B cell (primary cell): ENCODE results near the gene CPOX. TPM values are rescaled to one million over a fixed set of nuclear protein-coding genes. Genes with fewer than 3 reads are reported as not detected.
A peak's percentile ranks its signal among the peaks of the same experiment; 100 is the strongest.

ENCODE experiments used
- ATAC-seq: fragments of 200-7000 bp; cut with Tn5 transposase; one replicate; pipeline ENCODE4 v1.10.0; 2021; ENCODE audit warnings: low read depth, mild to moderate bottlenecking, moderate number of reproducible peaks, moderate library complexity
- CTCF ChIA-PET: fragments of 350-600 bp; sonication (Branson Sonifier 250); formaldehyde crosslinking; loops from one replicate; lab custom pipeline; 2021; ENCODE audit warnings: antibody characterized with exemption, inconsistent platforms; lab: Charles Lee
- POLR2A ChIA-PET: fragments of 350-600 bp; sonication (Branson Sonifier 250); formaldehyde crosslinking; loops from one replicate; lab custom pipeline; 2021; ENCODE audit warnings: antibody characterized with exemption; lab: Charles Lee
- DNase-seq: peaks from one replicate; pipeline ENCODE4 v3.0.0; 2013
- H2AFZ ChIP-seq: 2 replicates; pipeline ENCODE4 v1.6.1; 2012; ENCODE audit warnings: mild to moderate bottlenecking, low read depth, low read length; ENCODE audit not compliant: insufficient read depth, poor library complexity, severe bottlenecking
- H3K27ac ChIP-seq, 2 donors: 1 replicate in 1 of 2; 2 replicates in 1 of 2; pipeline ENCODE4 v1.5.1; 2012 to 2013; ENCODE audit warnings: low read length in 2 of 2, mild to moderate bottlenecking in 2 of 2, moderate library complexity in 1 of 2
- H3K27me3 ChIP-seq, 4 experiments: fragments of 200-600 bp in 1 of 4; sonication (generic) in 1 of 4; replicated peaks in 1 of 4; 1 replicate in 2 of 4; 2 replicates in 2 of 4; pipeline versions ENCODE4 v1.6.1 to v1.7.0; 2013 to 2016; ENCODE audit warnings: low read length in 3 of 4, mild to moderate bottlenecking in 2 of 4, mixed read lengths in 1 of 4, moderate library complexity in 1 of 4; ENCODE audit not compliant: insufficient read depth in 4 of 4, control insufficient read depth in 3 of 4; ENCODE audit errors: control extremely low read depth in 1 of 4
- H3K36me3 ChIP-seq, 2 experiments: replicated peaks in 1 of 2; 1 replicate in 1 of 2; 2 replicates in 1 of 2; pipeline versions ENCODE4 v1.6.1 to v1.7.1; 2013; ENCODE audit warnings: low read length in 1 of 2; ENCODE audit not compliant: insufficient read depth in 2 of 2, control insufficient read depth in 1 of 2; ENCODE audit errors: control extremely low read depth in 1 of 2, extremely low read depth in 1 of 2
- H3K4me1 ChIP-seq, 2 donors: fragments of 200-600 bp in 1 of 2; sonication (generic) in 1 of 2; 1 replicate in 1 of 2; 2 replicates in 1 of 2; pipeline versions ENCODE4 v1.5.1 to v1.6.1; 2013 to 2017; ENCODE audit warnings: low read length in 2 of 2; ENCODE audit not compliant: control insufficient read depth in 2 of 2, insufficient read depth in 2 of 2
- H3K4me2 ChIP-seq: replicated peaks from 2 replicates; pipeline ENCODE3; 2012; ENCODE audit warnings: mild to moderate bottlenecking, low read depth, low read length; ENCODE audit not compliant: poor library complexity, severe bottlenecking
- H3K4me3 ChIP-seq, 5 experiments: fragments of 200-600 bp in 1 of 5; sonication (generic) in 1 of 5; 1 replicate in 3 of 5; 2 replicates in 2 of 5; pipeline versions ENCODE4 v1.5.1 to v1.7.0; 2011 to 2016; ENCODE audit warnings: low read length in 4 of 5, mild to moderate bottlenecking in 4 of 5, low read depth in 2 of 5, control low read depth in 1 of 5, moderate library complexity in 1 of 5; ENCODE audit not compliant: insufficient read depth in 1 of 5; ENCODE audit errors: control extremely low read depth in 1 of 5, extremely low read depth in 1 of 5
- H3K79me2 ChIP-seq: fragments of 200-600 bp; sonication (generic); one replicate; pipeline ENCODE4 v1.6.0; 2016; ENCODE audit warnings: low read length; ENCODE audit not compliant: control insufficient read depth, insufficient read depth
- H3K9ac ChIP-seq: fragments of 200-600 bp; sonication (generic); 2 replicates; pipeline ENCODE4 v1.6.1; 2017; ENCODE audit warnings: mild to moderate bottlenecking, low read length, moderate library complexity
- H3K9me3 ChIP-seq, 3 donors: one replicate each; pipeline versions ENCODE4 v1.6.1 to v1.7.1; 2013; ENCODE audit warnings: low read length in 2 of 3; ENCODE audit not compliant: control insufficient read depth in 2 of 3, insufficient read depth in 1 of 3; ENCODE audit errors: control extremely low read depth in 1 of 3
- H4K20me1 ChIP-seq: 2 replicates; pipeline ENCODE4 v1.6.0; 2012; ENCODE audit warnings: mild to moderate bottlenecking, low read length; ENCODE audit not compliant: insufficient read depth, control insufficient read depth, poor library complexity, severe bottlenecking
- H3K27ac Mint-ChIP-seq: one replicate; pipeline ENCODE4 v1.8.0; 2021; ENCODE audit warnings: mixed read lengths
- H3K27me3 Mint-ChIP-seq: one replicate; pipeline ENCODE4 v1.8.0; 2021; ENCODE audit warnings: mixed read lengths
- H3K4me1 Mint-ChIP-seq: one replicate; pipeline ENCODE4 v1.8.0; 2021; ENCODE audit warnings: mixed read lengths
- H3K4me3 Mint-ChIP-seq: one replicate; pipeline ENCODE4 v1.8.0; 2021; ENCODE audit warnings: mixed read lengths
- H3K9me3 Mint-ChIP-seq: one replicate; pipeline ENCODE4 v1.8.0; 2022; ENCODE audit warnings: mixed read lengths; ENCODE audit not compliant: insufficient read depth
- EZH2 ChIP-seq: IDR thresholded peaks from 2 replicates; pipeline ENCODE4 v1.6.1; 2012; ENCODE audit warnings: borderline replicate concordance, low read depth, mild to moderate bottlenecking, moderate library complexity, low read length; ENCODE audit not compliant: insufficient read depth, poor library complexity, severe bottlenecking
- WGBS: methylation state at CpG from one replicate; pipeline ENCODE4 v1.1.5; 2013; ENCODE audit warnings: missing lambda C conversion rate; ENCODE audit not compliant: insufficient coverage; 5-methylcytosine and 5-hydroxymethylcytosine counted together
- intact Hi-C: fragments of 100-400 bp; cut with micrococcal nuclease; formaldehyde crosslinking; loops from one replicate; pipeline ENCODE4 v1.10.0; 2022
- polyA plus RNA-seq: library from polyadenylated mRNA; depleted of rRNA; stranded (reverse); fragments of >200 nt; gene quantifications from 2 replicates; pipeline ENCODE4 v1.2.3, GENCODE V29; 2012
- total RNA-seq, 2 donors: library from RNA; stranded (reverse); fragments of 120-200 nt in 1 of 2; gene quantifications; 1 replicate in 1 of 2; 2 replicates in 1 of 2; pipeline versions ENCODE4 v1.2.3 to v1.2.4, GENCODE V29; 2013 to 2022
- TF ChIP-seq, protein P1 (sequence below): fragments of 200-600 bp; IDR thresholded peaks from one replicate; pipeline ENCODE4 v1.8.0; 2022; ENCODE audit warnings: antibody characterized with exemption, mild to moderate bottlenecking

Gene CPOX
- total and polyA plus RNA-seq, 2 donors (not counting 1 experiment from before 2014, with no cell fraction given) = 6.8 to 17.5 TPM

DNA sequence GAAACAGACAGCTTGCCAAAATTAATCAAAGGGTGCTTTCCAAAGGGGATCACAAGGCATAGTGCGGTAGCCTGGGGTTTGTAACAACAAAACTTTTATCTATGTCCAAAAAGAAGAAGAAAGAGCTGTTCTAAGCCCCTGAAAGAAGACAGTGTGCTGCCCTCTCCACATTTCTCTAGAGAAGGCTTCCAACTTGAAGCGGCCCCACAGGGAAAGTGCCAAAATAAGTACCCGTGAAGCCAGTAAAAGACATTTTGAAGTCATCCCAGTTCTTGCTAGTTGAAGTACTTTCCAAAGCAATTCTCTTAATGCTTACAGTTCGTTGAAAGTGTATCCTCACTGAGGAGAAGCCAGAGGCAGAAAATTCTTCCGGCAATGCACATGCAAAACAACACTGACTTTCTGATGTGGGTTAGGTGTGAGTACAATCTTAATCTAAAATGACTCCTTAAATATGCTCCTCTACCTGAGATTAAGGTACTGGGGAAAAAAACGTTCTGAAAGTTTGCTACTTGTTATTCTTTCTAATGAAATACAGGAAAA is 40.3 kb downstream of the CPOX start:
- H4K20me1 ChIP-seq = no peaks in the 10 kb centered on the region
- H3K79me2 ChIP-seq = no peaks in the 10 kb centered on the region
- DNase-seq (no peak), ATAC-seq (no peak)
- H2AFZ ChIP-seq = no peak overlapping the region
- no peak overlapping the region for H3K9ac ChIP-seq
- peaks cover 3 to 27% of the 10 kb centered on the region in 2 donors for H3K4me1 ChIP-seq
- H3K4me1 Mint-ChIP-seq = peaks cover 41% of the 10 kb centered on the region
- intact Hi-C loops = no loop called here
- H3K27ac Mint-ChIP-seq = no peak overlapping the region
- H3K36me3 ChIP-seq = no peaks in the 10 kb centered on the region
- ChIA-PET POLR2A (no interaction called here), CTCF (no interaction called here)
- TF ChIP-seq EZH2 = no peak
- TF ChIP-seq, protein P1, sequence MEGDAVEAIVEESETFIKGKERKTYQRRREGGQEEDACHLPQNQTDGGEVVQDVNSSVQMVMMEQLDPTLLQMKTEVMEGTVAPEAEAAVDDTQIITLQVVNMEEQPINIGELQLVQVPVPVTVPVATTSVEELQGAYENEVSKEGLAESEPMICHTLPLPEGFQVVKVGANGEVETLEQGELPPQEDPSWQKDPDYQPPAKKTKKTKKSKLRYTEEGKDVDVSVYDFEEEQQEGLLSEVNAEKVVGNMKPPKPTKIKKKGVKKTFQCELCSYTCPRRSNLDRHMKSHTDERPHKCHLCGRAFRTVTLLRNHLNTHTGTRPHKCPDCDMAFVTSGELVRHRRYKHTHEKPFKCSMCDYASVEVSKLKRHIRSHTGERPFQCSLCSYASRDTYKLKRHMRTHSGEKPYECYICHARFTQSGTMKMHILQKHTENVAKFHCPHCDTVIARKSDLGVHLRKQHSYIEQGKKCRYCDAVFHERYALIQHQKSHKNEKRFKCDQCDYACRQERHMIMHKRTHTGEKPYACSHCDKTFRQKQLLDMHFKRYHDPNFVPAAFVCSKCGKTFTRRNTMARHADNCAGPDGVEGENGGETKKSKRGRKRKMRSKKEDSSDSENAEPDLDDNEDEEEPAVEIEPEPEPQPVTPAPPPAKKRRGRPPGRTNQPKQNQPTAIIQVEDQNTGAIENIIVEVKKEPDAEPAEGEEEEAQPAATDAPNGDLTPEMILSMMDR = no peak
- H3K9me3 ChIP-seq = peaks cover 0 to 1% (median 0%) of the 10 kb centered on the region in 3 donors
- H3K9me3 Mint-ChIP-seq = no peaks in the 10 kb centered on the region
- no peak overlapping the region for H3K4me3 ChIP-seq
- H3K27me3 ChIP-seq = no peaks in the 10 kb centered on the region
- no peak overlapping the region for H3K4me2 ChIP-seq
- H3K4me3 Mint-ChIP-seq = no peak overlapping the region
- peaks cover 7% of the 10 kb centered on the region for H3K27me3 Mint-ChIP-seq
- peak overlapping the region in 1 of 2 donors; percentile 41 for H3K27ac ChIP-seq
- 85% methylated on average over 3 of the region's 6 CpGs for WGBS

DNA sequence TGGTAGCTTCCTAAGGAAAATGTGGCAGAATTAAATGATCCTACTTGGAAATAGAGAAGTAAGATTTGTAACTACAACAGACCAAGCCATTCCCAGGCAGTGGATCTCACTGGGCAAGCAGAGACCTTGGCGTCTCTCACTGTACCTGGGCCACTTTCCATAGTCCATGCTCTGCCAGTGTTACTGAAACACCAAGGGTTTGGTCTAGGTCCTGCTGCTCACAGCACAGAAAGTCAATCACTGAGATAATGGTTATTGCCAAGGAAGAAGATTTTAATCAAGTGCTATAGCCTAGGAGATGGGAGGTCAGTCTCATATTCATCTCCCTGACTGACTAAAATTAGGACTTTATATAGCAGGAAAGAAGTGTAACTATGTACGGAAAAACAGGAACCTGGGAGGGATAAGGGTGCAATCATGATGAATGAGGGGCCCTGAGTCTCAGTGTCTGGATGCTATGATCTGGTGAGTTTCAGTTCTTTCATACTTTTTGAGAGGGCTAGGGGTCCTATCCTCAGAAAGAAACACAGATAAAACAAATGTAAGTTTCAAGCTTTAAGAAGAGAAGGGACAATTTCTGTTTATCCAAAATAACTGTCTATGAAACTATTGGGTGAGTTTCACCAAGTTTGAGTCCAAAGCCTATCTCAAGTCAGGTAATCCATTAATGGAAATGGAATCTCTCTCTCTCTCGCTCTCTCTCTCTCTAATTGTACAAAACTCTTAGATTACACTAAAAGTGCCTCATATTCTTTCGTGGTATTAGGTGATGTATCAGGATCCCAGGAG is 41.0 kb downstream of the CPOX start:
- H3K27me3 Mint-ChIP-seq = peaks cover 7% of the 10 kb centered on the region
- Histone ChIP-seq H3K79me2 (no peaks in the 10 kb centered on the region), H3K4me2 (no peak overlapping the region), H3K27me3 (no peaks in the 10 kb centered on the region), H4K20me1 (no peaks in the 10 kb centered on the region), H3K4me3 (no peak overlapping the region), H3K9ac (no peak overlapping the region), H3K4me1 (peaks cover 3 to 26% of the 10 kb centered on the region in 2 donors), H2AFZ (no peak overlapping the region), H3K27ac (peak overlapping the region in 1 of 2 donors; percentile 41), H3K36me3 (no peaks in the 10 kb centered on the region), H3K9me3 (peaks cover 0 to 1% (median 0%) of the 10 kb centered on the region in 3 donors)
- H3K4me1 Mint-ChIP-seq = peaks cover 39% of the 10 kb centered on the region
- intact Hi-C loops = no loop called here
- no peaks in the 10 kb centered on the region for H3K9me3 Mint-ChIP-seq
- POLR2A ChIA-PET = no interaction called here
- ATAC-seq = no peak
- H3K4me3 Mint-ChIP-seq = no peak overlapping the region
- 75% methylated on average over 2 of the region's 4 CpGs for WGBS
- H3K27ac Mint-ChIP-seq = no peak overlapping the region
- no peak for DNase-seq
- TF ChIP-seq EZH2 = no peak
- TF ChIP-seq, protein P1 = no peak
- CTCF ChIA-PET = no interaction called here
